Measurements from ENCODE around the gene DMKN. TPM values are rescaled to one million over a fixed set of nuclear protein-coding genes. Genes with fewer than 3 reads are reported as not detected.

Gene DMKN
- polyA plus RNA-seq, 2 of the 4 experiments (the other 2 are of a cell fraction) = 21.5 to 40.6 TPM

GRCh38 chr19:35470128-35470527, 43.3 kb downstream of the DMKN start:
- TF ChIP-seq EHF (CRISPR knock-in tag; IDR thresholded peaks at IDR 0.05) (no peak), ATOH8 (CRISPR knock-in tag; IDR thresholded peaks at IDR 0.05; ENCODE audit: low read depth) (no peak), FOSB (CRISPR knock-in tag; IDR thresholded peaks at IDR 0.05) (no peak), CBX2 (IDR thresholded peaks at IDR 0.05; ENCODE audit: borderline replicate concordance, low read depth) (no peak), MAX (IDR thresholded peaks at IDR 0.05) (no peak), MYC (IDR thresholded peaks at IDR 0.05; ENCODE audit: borderline replicate concordance, low read length) (no peak), RNF2 (IDR thresholded peaks at IDR 0.05; ENCODE audit: borderline replicate concordance, low read depth) (no peak), JUNB (IDR thresholded peaks at IDR 0.05) (no peak), NR3C1 (IDR thresholded peaks at IDR 0.05) (no peak), USF2 (IDR thresholded peaks at IDR 0.05) (no peak), RCOR1 (IDR thresholded peaks at IDR 0.05; ENCODE audit: low read depth, low read length) (no peak), EP300 (IDR thresholded peaks at IDR 0.05) (no peak), FOSL2 (IDR thresholded peaks at IDR 0.05) (no peak), FOSL2 (CRISPR knock-in tag; IDR thresholded peaks at IDR 0.05) (no peak)
- no peak overlapping the region for H3K4me3 ChIP-seq
- H3K9me3 ChIP-seq = no peaks in the 10 kb centered on the region
- H3K27ac ChIP-seq = no peak overlapping the region
- DNase-seq (ENCODE audit: low read depth in 1 of 2, low spot score in 1 of 2) (no peak), FAIRE-seq (peak; percentile 90), ATAC-seq (no peak)
- 65% methylated on average over 7 of the region's 7 CpGs for WGBS (ENCODE audit: missing lambda C conversion rate)
- CTCF ChIA-PET = interaction anchor here (0.6 to 17.2 kb wide), 16 partner anchors 9 to 668 kb away, joined by 3 to 368 read pairs (median 6); partner anchors contain the start of genes FFAR1, FFAR3 and USF2
- POLR2A ChIA-PET = no interaction called here
- H3K4me1 ChIP-seq = no peaks in the 10 kb centered on the region
- H3K4me2 ChIP-seq = no peak overlapping the region

DNA sequence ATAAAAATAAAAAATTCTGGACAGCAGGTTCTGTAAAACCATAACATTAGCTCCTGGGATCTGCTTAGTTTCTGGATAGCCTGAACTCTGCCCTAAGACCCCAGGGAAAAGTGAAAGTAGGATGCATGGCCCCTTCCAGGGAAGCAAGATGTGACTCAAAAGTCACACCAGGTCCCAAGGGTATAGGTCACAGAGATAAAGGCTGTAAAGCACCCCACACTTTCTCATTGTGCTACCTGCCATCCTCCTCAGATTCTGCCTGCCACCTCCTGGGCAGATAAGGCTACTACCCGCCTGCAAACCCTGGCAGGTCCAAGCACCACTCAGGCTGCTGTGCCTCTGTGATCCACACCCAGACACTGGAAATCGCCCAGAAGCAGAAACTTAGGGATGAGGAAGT, 44.8 kb downstream of the DMKN start:
- ChIA-PET POLR2A (interaction anchor here (1.0 kb wide), 1 partner anchor 200 kb away, joined by 4 read pairs; the partner anchor contains the start of gene USF2), CTCF (interaction anchor here (0.6 to 17.2 kb wide), 43 partner anchors 11 to 323 kb away, joined by 3 to 368 read pairs (median 4); partner anchors contain the start of genes FFAR1, FFAR2, FFAR3 and USF2)
- Histone ChIP-seq H3K4me1 (no peaks in the 10 kb centered on the region), H3K9me3 (no peaks in the 10 kb centered on the region), H3K27ac (no peak overlapping the region), H3K4me3 (no peak overlapping the region), H3K4me2 (no peak overlapping the region)
- WGBS (ENCODE audit: missing lambda C conversion rate) = 6% methylated on average over 2 of the region's 2 CpGs
- peak; percentile 99 for ATAC-seq
- DNase-seq (ENCODE audit: low read depth in 1 of 2, low spot score in 1 of 2) = peak; percentile 72 to 82
- FAIRE-seq = peak; percentile 84
- TF ChIP-seq ZC3H11A (IDR thresholded peaks at IDR 0.05) = no peak
- no peak for TF ChIP-seq CBX8 (IDR thresholded peaks at IDR 0.05)
- TF ChIP-seq RARB (CRISPR knock-in tag; IDR thresholded peaks at IDR 0.05) = no peak
- TF ChIP-seq, protein P1, sequence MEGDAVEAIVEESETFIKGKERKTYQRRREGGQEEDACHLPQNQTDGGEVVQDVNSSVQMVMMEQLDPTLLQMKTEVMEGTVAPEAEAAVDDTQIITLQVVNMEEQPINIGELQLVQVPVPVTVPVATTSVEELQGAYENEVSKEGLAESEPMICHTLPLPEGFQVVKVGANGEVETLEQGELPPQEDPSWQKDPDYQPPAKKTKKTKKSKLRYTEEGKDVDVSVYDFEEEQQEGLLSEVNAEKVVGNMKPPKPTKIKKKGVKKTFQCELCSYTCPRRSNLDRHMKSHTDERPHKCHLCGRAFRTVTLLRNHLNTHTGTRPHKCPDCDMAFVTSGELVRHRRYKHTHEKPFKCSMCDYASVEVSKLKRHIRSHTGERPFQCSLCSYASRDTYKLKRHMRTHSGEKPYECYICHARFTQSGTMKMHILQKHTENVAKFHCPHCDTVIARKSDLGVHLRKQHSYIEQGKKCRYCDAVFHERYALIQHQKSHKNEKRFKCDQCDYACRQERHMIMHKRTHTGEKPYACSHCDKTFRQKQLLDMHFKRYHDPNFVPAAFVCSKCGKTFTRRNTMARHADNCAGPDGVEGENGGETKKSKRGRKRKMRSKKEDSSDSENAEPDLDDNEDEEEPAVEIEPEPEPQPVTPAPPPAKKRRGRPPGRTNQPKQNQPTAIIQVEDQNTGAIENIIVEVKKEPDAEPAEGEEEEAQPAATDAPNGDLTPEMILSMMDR (IDR thresholded peaks at IDR 0.05) = peak; percentile 74
- TF ChIP-seq SMC3 (IDR thresholded peaks at IDR 0.05) = peak; percentile 92
- peak; percentile 80 to 85 for TF ChIP-seq RAD21 (conservative IDR thresholded peaks at IDR 0.05 in 1 of 2, IDR thresholded peaks at IDR 0.05 in 1 of 2)
- TF ChIP-seq CHD4 (IDR thresholded peaks at IDR 0.05; ENCODE audit: borderline replicate concordance) = no peak

DNA sequence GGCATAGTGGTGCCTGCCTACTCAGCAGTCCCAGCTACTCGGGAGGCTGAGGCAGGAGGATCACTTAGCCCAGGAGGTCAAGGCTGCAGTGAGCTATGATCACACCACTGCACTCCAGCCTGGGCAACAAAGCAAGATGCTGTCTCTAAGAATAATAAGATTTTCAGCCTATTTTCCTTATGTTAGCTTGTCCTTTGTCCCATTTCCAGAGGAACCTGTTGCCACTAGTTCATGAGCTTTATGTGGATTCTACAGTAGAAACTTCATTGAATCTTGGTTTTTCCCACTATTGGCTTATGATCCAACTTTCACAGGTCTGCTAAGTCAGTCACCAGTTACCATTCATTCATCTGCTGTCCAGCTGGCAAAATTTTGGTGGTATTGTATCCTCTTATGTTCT, 47.2 kb downstream of the DMKN start:
- CTCF ChIA-PET = interaction anchor here (0.7 to 17.2 kb wide), 6 partner anchors 21 to 363 kb away, joined by 3 to 368 read pairs (median 3); partner anchors contain the start of genes FFAR1 and FFAR3
- Histone ChIP-seq H3K27ac (no peak overlapping the region), H3K4me2 (no peak overlapping the region), H3K9me3 (no peaks in the 10 kb centered on the region), H3K4me3 (no peak overlapping the region), H3K4me1 (no peaks in the 10 kb centered on the region)
- FAIRE-seq (peak; percentile 32), DNase-seq (ENCODE audit: low read depth in 1 of 2, low spot score in 1 of 2) (no peak), ATAC-seq (no peak)
- WGBS (ENCODE audit: missing lambda C conversion rate) = 19% methylated on average over 1 of the region's 1 CpG
- POLR2A ChIA-PET = no interaction called here
- TF ChIP-seq NR3C1 (IDR thresholded peaks at IDR 0.05) (no peak), FOXS1 (CRISPR knock-in tag; IDR thresholded peaks at IDR 0.05) (no peak), ZNF302 (CRISPR knock-in tag; IDR thresholded peaks at IDR 0.05) (no peak), HOXB13 (CRISPR knock-in tag; IDR thresholded peaks at IDR 0.05; ENCODE audit: low read depth) (no peak), HOXA7 (CRISPR knock-in tag; IDR thresholded peaks at IDR 0.05) (no peak), MAX (IDR thresholded peaks at IDR 0.05) (no peak), CEBPB (IDR thresholded peaks at IDR 0.05) (no peak), SMC3 (IDR thresholded peaks at IDR 0.05) (no peak), CHD4 (IDR thresholded peaks at IDR 0.05; ENCODE audit: borderline replicate concordance) (no peak), TP53 (CRISPR knock-in tag; IDR thresholded peaks at IDR 0.05) (no peak), CBX8 (IDR thresholded peaks at IDR 0.05) (no peak), RAD21 (conservative IDR thresholded peaks at IDR 0.05 in 1 of 2, IDR thresholded peaks at IDR 0.05 in 1 of 2) (no peak), MAFK (IDR thresholded peaks at IDR 0.05; ENCODE audit: partially characterized antibody) (no peak)
- TF ChIP-seq, protein P1 (IDR thresholded peaks at IDR 0.05) = no peak
- TF ChIP-seq, protein P2, sequence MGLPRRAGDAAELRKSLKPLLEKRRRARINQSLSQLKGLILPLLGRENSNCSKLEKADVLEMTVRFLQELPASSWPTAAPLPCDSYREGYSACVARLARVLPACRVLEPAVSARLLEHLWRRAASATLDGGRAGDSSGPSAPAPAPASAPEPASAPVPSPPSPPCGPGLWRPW (IDR thresholded peaks at IDR 0.05) = no peak
